GM19035 (cell line): ENCODE measurements around the gene NAXD.
"Not testable (repeated sequence)": the region's sequence is repeated elsewhere in the genome, so short reads cannot be mapped to it uniquely, and the experiment has no call there.

Experiments
- ATAC-seq: cut with Tn5 transposase; IDR thresholded peaks from one replicate; pipeline ENCODE4 v1.9.1; 2021; ENCODE audit not compliant: unreplicated experiment

The NAXD gene

DNA sequence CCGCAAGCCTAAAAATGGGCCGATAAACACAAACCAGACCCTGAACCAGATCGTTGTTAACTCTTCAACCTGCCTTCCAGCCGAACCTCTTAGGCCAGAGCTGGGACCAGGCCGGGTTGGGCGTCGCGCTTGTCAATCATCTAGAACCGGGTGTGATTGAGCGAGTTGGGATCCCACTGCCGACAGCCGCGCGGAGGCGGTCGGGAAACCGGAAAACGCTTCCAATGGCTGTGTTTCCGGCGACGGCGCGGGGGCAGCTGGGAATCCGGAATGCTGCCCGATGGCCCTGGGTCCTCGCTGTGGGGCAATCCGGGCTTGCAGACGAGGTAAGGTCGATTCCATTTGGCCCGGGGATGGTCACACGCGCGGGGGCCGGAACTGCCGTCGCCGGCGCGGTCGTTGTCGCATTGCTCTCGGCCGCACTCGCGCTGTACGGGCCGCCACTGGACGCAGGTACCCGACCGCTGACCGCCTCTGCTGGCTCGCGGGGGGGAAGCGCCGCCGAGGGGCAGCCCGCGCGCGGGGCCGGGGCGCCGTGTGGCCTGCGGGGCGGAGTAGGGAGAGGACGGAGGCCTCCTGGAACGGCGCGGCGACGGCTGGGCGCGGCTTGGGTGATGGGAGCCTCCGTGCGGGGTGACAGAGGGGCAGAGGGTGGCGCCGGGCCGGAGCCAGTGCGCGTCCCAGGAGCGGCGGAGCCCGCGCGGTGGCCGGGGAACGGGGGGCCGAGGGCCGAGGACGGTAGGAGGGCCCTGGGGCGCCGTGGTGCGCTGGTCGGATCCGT lies at the start of gene NAXD:
TSS of gene NAXD (plus strand) at position 224 of the 781 bp plus-strand sequence. CDS start at position 281, 57 bp downstream.
- ATAC-seq, result peak; percentile 71

DNA sequence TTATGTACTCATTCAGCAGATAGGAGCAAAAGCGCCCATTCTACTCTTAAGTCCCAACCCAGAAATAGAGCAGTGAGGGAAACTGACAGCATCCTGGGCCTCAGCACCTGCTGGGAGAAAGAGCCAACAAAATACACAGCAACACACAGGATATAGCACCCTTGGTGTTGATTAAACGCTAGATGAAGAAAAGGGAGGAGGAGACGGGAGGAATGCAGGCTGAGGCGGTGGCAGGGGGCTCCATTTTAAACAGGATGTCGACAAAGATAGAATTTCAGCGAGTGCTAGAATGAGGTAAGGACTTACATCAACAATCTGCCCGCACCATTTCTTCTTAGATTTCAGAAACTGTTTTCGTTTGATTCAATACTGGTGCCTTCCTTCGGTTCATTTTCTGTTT lies 49.2 kb upstream of the NAXD start:
- no peak for ATAC-seq

DNA sequence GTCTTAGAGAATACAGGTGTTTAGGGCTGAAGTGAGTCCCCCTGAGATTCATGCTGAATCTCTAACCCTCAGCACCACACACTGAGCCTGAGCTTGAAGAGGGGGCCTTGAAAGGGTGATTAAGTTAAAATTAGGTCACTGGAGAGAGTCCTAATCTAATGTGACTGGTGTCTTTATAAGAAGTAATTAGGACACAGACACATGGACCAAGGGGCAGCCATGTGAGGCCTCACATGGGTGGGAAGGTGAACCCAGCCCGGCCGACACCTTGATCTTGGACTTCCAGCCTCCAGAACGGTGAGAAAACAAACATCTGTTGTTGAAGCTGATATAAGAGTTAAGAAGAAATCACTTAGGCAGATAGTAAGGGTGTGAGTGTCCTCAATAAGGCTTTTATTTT lies 46.7 kb upstream of the NAXD start:
- no peak for ATAC-seq

DNA sequence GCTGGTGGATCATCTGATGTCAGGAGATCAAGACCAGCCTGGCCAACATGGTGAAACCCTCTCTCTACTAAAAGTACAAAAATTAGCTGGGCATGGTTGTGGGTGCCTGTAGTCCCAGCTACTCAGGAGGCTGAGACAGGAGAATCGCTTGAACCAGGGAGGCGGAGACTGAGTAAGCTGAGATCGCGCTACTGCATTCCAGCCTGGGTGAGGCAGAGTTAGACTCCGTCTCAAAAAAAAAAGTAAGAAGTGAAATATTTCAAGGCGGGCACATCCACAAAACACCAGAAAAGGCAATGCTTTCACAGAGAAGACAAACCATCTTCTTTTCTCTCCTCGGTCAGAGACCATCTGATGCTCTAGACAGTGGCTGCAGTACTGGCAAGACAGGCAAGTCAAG lies 45.4 kb upstream of the NAXD start:
- not testable (repeated sequence) for ATAC-seq

DNA sequence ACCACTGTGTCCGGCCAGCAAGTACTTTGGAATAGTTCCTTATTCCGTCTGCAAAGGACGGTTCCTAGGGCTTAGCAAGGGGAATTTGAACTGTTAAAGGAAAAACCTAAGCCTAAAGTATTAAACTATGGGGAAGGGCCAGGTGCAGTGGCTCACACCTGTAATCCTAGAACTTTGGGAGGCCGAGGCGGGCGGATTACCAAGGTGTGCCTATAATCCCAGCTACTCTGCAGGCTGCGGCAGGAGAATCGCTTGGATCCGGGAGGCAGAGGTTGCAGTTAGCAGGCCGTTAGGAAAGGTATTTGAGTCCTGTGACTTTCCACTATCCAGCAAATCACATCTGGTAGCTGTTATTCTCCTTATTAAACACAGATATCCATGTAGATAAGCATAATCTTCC lies 44.5 kb upstream of the NAXD start:
- no peak for ATAC-seq

- ATAC-seq, result no peak
Measured at GRCh38 chr13:110571896-110572777, 43.2 kb upstream of the NAXD start.

- no peak for ATAC-seq
Measured at GRCh38 chr13:110572778-110573118, 42.6 kb upstream of the NAXD start.

DNA sequence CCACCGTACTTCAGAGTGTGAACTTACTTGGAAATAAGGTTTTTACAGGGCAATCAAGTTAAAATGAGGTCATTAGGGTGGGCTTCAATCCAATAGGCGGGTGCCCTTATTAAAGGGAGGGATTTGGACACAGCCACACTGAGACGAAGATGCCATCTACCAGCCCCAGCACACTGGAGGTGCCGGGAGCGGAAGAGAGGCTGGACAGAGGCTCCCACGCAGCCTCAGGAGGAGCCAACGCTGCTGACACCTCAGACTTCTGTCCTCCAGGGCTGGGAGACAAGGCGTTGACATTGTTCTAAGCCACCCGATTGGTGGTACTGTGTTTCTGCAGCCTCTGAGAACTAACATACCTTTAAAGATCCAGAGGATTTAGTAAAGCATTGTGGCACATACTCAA lies 41.2 kb upstream of the NAXD start:
- no peak for ATAC-seq

DNA sequence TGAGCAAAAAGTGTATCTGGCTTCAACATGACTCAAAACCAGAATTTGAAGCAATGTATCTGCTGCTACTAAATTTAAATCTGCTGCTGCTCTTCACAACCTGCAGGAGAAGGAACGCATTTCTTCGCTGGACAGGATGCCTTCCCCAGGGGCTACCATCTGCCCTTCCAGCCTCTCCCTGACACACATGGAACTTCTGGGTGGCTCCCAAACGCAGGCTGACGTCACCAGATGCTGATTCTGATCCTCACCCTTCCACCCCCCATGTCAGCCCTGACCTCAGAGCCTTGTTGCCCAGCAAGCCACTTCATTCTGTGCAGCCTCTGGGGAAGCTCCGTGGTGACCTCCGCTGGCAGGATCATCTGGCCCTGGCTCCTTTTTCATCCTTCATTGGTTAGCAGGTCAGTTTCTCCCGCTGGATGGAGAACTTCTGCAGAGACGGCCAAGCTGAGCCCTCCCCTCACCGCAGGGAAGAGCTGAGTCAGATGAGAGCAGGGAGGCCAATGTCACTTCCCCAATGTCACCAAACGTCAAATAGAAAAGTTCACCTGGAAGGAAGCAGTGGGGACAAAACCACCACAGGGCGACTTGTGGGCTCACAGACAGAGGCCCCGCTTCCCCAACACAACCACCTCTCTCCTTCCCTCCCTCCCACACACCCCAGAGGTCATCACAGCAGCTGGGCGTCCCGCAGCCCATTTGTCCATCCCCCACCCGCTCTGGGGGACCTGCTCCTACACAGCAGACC lies 39.8 kb upstream of the NAXD start:
- ATAC-seq, result peak; percentile 95

DNA sequence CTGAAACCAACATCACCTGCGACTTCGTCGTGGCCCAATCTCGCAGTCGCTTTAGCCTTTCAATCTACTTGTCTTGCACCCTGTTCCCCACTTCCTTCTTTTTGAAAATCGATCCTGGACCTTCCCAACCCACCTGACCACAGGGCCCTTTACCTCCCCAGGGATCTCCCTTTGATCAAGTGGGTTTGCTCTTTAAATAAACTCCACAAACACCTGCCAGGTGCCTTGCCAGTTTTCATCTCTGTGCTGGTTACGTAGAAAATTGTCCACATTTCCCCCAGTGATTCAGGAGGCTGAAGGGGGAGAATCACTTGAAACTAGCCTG lies 39.3 kb upstream of the NAXD start:
- no peak for ATAC-seq

- no peak for ATAC-seq
Measured at GRCh38 chr13:110576736-110577476, 38.4 kb upstream of the NAXD start.

GRCh38 chr13:110578363-110578762 lies 37.0 kb upstream of the NAXD start:
- no peak for ATAC-seq

- no peak for ATAC-seq
Measured at GRCh38 chr13:110580800-110581199, 34.5 kb upstream of the NAXD start.

DNA sequence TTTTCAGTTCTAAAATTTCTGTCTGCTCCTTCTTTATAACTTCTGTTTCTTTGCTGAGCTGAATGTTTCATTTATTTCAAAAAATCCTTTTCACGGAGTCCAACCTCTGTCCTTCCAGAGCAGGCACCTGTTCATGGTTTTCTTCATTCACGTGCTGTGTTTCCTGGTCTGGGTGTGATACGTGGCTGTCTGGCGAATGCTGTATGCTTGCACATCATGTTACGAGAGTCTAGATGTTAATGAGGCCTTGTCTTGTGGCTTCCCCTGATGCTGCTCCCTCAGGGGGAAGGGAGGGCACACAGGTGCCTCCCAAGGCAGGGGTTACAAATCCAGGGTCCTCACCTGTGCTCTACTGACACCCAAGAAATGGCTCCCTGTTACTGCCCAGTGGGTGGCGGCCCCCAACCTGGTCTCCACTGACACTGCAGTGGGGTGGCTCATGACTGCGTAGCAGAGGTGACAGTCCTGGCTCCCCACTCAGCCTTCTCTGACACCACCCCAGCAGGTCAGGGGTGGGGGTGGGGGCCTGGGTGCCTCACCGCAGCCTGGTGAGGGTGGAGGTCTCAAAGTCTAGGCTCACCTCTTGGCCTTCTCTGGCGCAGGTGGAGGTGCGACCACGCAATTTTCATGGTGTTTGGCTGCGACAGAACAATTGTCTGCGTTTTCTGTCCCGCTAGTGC lies 33.7 kb upstream of the NAXD start:
- no peak for ATAC-seq

GRCh38 chr13:110582421-110582954 lies 32.9 kb upstream of the NAXD start:
- ATAC-seq, result no peak

GRCh38 chr13:110583178-110583865 lies 32.0 kb upstream of the NAXD start:
- no peak for ATAC-seq

- no peak for ATAC-seq
Measured at GRCh38 chr13:110589793-110590390, 25.5 kb upstream of the NAXD start.

DNA sequence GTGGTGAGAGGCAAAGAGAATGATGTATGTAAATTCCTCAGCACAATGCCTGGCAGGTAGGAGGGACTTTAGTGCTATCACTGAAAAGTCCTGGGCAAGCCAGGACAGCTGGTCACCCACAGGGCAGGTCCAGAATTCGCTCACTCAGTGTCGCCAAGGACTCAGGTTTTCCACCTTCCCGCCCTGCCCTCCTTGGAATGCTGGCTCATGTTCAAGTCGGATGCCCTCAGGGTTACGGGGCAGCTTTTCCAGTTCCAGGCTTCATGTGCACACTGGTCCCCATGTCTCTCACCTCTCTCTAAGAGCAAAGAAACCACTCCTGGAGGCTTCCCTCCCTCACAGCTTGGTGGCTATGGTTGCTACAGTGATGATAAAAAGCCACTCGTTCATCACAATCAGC lies 24.8 kb upstream of the NAXD start:
- ATAC-seq, result no peak

GRCh38 chr13:110592665-110593064 lies 22.7 kb upstream of the NAXD start:
- ATAC-seq, result no peak
